ENCODE measurements around the gene DTNBP1.

DNA sequence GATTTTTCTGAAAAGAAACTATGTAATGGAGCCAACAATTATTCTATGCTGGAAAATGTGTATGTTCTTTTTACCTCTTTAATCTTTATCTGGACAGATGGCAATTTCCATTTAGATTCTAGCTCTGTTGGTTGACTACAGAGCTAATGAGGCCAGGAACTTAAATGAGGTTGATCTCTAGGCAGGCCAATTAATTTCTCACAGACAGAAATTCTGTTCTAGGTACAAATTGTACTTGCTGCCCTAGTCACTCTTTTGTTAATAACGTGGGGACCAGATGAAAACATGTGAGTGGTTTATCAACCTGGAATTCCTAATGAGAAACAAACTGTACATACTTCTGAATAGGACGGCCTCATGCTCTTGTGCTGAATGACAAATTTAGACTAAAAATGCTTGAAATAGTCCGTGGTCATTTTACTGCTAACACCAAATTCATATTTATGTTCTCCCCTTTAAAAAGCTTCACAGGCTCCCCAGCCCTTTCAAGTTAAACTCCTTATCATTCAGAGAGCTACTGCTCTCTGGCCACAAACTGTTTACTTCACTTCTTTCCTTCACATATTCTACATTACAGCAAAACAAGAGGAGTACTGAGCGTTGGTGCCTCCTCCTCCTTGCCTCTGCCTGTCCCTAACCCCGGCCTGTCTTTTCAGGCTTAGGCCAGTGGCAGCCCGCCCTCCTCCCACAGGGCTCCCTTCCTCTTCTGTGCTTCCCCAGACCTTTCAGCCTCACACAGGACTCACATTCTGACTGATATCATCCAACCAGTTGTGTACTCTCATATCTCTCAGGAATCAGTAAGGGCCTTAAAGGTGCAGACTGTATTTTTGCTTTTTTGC, 41.4 kb downstream of the DTNBP1 start:
- TF ChIP-seq EZH2 (IDR thresholded peaks at IDR 0.05; ENCODE audit: insufficient read depth, poor library complexity, severe bottlenecking) = no peak
- no peak for TF ChIP-seq EZH2phosphoT487 (IDR thresholded peaks at IDR 0.05; ENCODE audit: insufficient read depth, low read depth)

Data from GM23248 (cell line).